Measurements from ENCODE around the gene GFRA4.

GFRA4 gene

DNA sequence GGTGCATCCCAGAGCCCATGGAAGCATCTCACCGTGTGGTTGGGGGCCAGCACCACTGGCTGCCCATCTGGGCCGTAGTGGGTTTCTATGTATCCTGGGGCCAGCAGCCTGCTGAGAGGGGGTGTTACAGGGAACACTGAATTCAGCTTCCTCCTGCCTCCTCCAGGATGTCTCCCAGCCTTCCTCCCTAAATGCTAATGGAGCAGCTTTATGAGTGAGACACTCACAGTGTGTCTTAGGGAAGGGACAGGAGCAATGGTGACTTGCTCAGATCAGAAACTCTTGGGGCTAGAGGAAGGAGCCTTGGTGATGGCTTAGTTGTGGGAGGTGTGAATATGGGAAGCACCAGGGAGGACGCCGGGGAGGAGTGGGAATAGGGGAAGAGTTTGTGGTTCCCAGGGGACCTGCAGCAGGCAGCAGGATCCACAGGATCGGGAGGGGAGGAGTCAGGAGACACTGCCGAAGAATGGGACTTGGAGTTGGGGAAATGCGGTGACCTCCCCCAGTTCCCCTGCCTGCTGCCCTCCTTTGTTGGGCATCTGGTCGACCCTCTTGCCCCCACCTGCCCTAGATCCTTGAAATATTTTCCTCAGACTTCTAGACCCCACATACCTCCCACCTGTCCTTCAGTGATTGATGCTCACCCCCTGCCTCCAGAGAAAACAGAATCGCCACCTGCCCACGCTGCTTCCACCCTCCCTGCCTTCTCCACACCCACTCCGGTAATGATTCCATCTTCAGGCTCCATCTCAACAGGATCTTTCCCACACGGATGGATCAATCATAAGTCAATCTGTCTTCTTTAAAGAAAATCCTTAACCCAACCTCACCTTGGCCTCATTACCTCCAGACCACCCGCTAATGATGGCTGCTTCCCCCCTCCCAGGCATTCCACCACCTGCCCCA, 12.0 kb upstream of the GFRA4 start:
- DNase-seq (ENCODE audit: low read depth): no peak
- no peak for TF ChIP-seq CTCF (IDR thresholded peaks at IDR 0.05; ENCODE audit: control insufficient read depth, insufficient read depth, low read depth, low read length, missing control alignments)
- no peak overlapping the region for H3K4me3 ChIP-seq (ENCODE audit: control insufficient read depth, low read depth, low read length)

GRCh38 chr20:3674447-3674846, 11.2 kb upstream of the GFRA4 start:
- TF ChIP-seq CTCF (IDR thresholded peaks at IDR 0.05; ENCODE audit: control insufficient read depth, insufficient read depth, low read depth, low read length, missing control alignments): no peak
- no peak overlapping the region for H3K4me3 ChIP-seq (ENCODE audit: control insufficient read depth, low read depth, low read length)
- DNase-seq (ENCODE audit: low read depth): no peak

DNA sequence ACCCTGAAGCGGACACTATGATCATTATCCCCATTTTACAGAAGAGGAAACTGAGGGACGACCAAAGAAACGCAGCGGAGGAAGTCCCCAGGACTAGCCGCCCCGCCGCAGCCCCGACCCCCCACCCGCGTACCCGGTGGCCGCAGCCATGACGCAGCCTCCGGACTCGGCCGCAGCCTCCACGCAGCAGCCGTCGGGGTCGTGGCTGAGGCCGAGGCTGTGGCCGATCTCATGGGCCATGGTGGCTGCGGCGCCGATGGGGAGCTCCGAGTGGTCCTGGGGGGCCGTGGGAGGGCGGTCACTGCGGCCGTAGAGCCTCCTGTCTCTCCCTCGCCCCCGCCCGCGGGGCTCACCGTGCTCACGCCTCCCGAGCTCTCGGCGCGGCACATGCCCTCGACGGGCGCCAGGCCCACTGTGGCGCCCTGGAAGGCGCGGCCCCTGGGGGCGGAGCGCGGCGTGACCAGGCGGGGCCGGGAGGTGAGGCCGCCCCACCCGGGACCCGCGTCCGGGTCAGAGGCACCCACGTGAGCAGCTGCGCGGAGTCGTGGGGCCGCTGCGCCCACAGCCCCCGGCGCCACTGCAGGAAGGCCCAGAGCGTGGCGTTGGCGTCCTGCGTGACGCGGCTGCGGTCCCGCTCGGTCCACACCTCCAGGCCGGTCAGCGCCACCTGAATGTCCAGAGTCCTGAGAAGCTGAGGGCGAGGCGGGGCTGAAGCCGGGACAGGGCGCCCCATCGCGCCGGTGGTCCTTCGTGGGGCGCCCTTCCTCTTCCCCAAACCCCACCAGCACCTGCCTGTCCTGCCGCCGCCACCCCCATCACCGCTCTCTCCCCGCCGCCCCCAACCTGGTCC, 10.2 kb upstream of the GFRA4 start:
- no peak for DNase-seq (ENCODE audit: low read depth)
- no peak overlapping the region for H3K4me3 ChIP-seq (ENCODE audit: control insufficient read depth, low read depth, low read length)
- no peak for TF ChIP-seq CTCF (IDR thresholded peaks at IDR 0.05; ENCODE audit: control insufficient read depth, insufficient read depth, low read depth, low read length, missing control alignments)

DNA sequence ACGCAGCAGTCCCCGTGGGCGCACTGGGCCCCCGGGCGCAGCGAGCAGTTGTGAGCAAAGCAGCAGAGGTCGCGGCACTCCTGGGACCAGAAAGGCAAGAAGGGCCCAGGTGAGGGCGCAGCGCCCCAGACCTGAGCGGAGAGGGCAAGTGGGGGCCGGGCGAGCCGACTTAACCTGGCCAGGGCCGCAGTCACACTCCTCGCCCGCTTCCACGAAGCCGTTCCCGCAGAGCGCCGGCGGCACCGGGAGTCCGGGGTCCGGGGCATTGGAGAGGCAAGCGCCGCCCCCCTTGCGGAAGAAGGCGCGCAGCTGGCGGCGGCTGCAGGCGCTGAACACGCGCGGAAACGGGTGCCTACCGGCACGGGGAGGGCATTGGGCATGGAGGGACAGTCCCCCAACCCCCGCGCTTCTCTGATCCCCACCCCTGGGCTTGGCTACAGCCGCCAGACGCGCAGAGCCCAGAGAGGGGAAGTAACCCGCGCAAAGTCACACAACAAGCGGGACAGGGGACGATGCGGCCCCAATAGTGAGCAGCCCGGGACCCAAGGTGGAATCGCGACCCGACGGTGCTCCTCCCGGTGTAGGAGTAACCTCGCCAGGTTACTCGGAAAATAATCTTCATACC, 9.5 kb upstream of the GFRA4 start:
- TF ChIP-seq CTCF (IDR thresholded peaks at IDR 0.05; ENCODE audit: control insufficient read depth, insufficient read depth, low read depth, low read length, missing control alignments): no peak
- no peak overlapping the region for H3K4me3 ChIP-seq (ENCODE audit: control insufficient read depth, low read depth, low read length)
- DNase-seq (ENCODE audit: low read depth): no peak

- H3K4me3 ChIP-seq (ENCODE audit: control insufficient read depth, low read depth, low read length): no peak overlapping the region
- TF ChIP-seq CTCF (IDR thresholded peaks at IDR 0.05; ENCODE audit: control insufficient read depth, insufficient read depth, low read depth, low read length, missing control alignments): no peak
- no peak for DNase-seq (ENCODE audit: low read depth)
These were observed 8.9 kb upstream of the GFRA4 start for GRCh38 chr20:3671986-3672546.

DNA sequence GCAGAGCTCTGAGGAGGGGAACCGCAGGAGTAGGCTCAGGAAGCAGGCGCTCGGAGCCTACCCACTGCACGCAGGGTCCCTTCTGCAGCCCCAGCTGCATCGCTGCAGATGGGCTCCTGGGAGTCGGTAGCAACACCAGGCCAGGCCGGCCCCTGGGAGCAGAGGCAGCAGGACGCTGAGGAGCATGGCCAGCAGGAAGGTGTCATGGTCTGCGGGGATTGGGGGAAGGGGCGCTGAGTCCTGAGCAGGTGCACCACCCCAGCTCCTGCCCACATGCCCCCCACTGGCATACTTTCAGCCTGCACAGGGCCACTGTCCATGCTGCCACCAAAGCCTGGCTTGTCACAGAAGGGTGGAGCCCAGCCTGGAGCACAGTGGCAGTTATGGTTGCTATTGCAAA, 7.7 kb upstream of the GFRA4 start:
- no peak overlapping the region for H3K4me3 ChIP-seq (ENCODE audit: control insufficient read depth, low read depth, low read length)
- DNase-seq (ENCODE audit: low read depth): no peak
- no peak for TF ChIP-seq CTCF (IDR thresholded peaks at IDR 0.05; ENCODE audit: control insufficient read depth, insufficient read depth, low read depth, low read length, missing control alignments)

All from AG09309 (cell line).